ENCODE results near the gene ABHD12B. TPM values are rescaled to one million over a fixed set of nuclear protein-coding genes. Genes with fewer than 3 reads are reported as not detected.
A peak's percentile ranks its signal among the peaks of the same experiment; 100 is the strongest.

Gene ABHD12B
- total RNA-seq, 1 experiment from 2014 or later = 51.0 TPM

DNA sequence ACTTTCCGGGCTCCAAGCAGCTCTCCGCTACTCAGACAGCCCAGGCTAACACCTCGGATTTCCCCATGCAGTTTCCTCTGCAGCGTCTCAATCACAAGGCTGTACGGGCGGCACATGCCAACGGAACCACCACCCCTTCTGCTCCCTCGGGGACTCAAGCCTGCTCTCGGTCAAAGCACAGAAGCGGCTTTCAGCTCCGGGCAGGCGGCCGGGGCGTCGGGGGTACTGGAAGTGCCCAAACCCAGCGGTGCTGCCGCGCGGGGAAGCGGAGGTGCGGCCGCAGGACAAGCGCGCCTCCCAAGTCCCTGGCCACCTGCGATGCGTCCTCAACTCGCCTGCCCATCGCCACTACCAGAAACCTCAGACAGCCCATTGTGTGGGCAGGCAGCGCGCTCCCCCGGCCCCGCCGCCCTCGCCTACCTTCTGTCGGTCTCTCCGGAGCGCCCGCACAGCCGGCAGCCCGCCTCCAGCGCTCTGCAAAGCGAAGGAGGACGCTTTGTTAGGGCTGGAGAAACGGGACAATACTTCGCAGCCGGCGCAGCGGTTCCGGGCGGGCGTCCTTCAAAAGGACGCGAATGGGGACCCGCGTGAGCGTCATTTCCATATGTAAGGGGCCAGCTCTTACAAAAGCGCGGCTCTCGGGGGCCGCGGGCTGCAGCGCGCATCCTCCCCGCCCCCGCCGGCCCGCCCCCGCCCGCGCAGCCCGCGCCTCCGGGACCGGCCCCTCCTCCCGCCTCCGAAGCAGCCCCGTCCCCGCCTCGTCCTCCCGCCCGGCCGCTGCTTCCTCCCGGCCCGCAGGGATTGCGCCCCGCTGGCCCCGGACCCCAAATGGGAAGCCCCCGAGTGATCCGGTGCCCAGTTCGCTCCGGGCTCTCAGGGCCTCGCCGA lies 41.6 kb upstream of the ABHD12B start:
- Mint-ChIP-seq H3K9me3 (peaks cover 0 to 4% of the 10 kb centered on the region in 2 experiments; a peak in 1 of 5 replicates), H3K4me1 (peaks cover 32 to 34% of the 10 kb centered on the region in 2 experiments), H3K36me3 (ENCODE audit: insufficient read depth in 1 of 3, low read depth in 3 of 3) (peaks cover 2 to 10% (median 2%) of the 10 kb centered on the region in 3 experiments), H3K27ac (peak overlapping the region in 1 of 3 experiments; percentile 60; a peak in 1 of 7 replicates), H3K4me3 (peak overlapping the region; percentile 68 to 85), H3K27me3 (ENCODE audit: low read depth) (peaks cover 87% of the 10 kb centered on the region)
- no peak overlapping the region for H3K56ac ChIP-seq (ENCODE audit: insufficient read length, low read depth, low read length)
- no peak overlapping the region for H3K9ac ChIP-seq (ENCODE audit: extremely low read depth, insufficient read length, low read length)
- H3K27me3 ChIP-seq (ENCODE audit: insufficient read depth, low read length) = peaks cover 31% of the 10 kb centered on the region
- H3K23me2 ChIP-seq (ENCODE audit: insufficient read length, low read depth, low read length, poor library complexity, severe bottlenecking) = peaks cover 14% of the 10 kb centered on the region
- H3K27ac ChIP-seq (ENCODE audit: insufficient read length, low read depth, low read length) = no peak overlapping the region
- no peak overlapping the region for H2AK5ac ChIP-seq (ENCODE audit: insufficient read length, low read length)
- H3K79me2 ChIP-seq (ENCODE audit: insufficient read depth, low read length) = no peaks in the 10 kb centered on the region
- no peaks in the 10 kb centered on the region for H3K9me3 ChIP-seq (ENCODE audit: control insufficient read depth, low read depth, low read length)
- no peak overlapping the region for H3K23ac ChIP-seq (ENCODE audit: insufficient read length, low read depth, low read length)
- no peak overlapping the region for H3T11ph ChIP-seq (ENCODE audit: low read length)
- peak; percentile 81 for DNase-seq
- no peak overlapping the region for H4K5ac ChIP-seq (ENCODE audit: insufficient read length, low read depth, low read length)
- H3K79me1 ChIP-seq (ENCODE audit: insufficient read depth, low read depth, low read length, poor library complexity, severe bottlenecking) = no peaks in the 10 kb centered on the region
- H2BK15ac ChIP-seq (ENCODE audit: low read depth, low read length) = no peak overlapping the region
- no peak overlapping the region for H2BK5ac ChIP-seq (ENCODE audit: insufficient read length, low read length)
- no peak overlapping the region for H3K4ac ChIP-seq (ENCODE audit: low read depth, low read length)
- no peak overlapping the region for H3K18ac ChIP-seq (ENCODE audit: insufficient read length, low read depth, low read length)
- TF ChIP-seq, protein P1, sequence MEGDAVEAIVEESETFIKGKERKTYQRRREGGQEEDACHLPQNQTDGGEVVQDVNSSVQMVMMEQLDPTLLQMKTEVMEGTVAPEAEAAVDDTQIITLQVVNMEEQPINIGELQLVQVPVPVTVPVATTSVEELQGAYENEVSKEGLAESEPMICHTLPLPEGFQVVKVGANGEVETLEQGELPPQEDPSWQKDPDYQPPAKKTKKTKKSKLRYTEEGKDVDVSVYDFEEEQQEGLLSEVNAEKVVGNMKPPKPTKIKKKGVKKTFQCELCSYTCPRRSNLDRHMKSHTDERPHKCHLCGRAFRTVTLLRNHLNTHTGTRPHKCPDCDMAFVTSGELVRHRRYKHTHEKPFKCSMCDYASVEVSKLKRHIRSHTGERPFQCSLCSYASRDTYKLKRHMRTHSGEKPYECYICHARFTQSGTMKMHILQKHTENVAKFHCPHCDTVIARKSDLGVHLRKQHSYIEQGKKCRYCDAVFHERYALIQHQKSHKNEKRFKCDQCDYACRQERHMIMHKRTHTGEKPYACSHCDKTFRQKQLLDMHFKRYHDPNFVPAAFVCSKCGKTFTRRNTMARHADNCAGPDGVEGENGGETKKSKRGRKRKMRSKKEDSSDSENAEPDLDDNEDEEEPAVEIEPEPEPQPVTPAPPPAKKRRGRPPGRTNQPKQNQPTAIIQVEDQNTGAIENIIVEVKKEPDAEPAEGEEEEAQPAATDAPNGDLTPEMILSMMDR (conservative IDR thresholded peaks at IDR 0.05) = no peak
- H2BK120ac ChIP-seq (ENCODE audit: low read depth, low read length, poor library complexity, severe bottlenecking) = no peak overlapping the region
- H4K20me1 ChIP-seq (ENCODE audit: control insufficient read depth, insufficient read depth, insufficient read length) = no peaks in the 10 kb centered on the region
- H3K4me2 ChIP-seq (ENCODE audit: insufficient read depth, insufficient read length, low read length) = peak overlapping the region; percentile 81
- no peak overlapping the region for H4K91ac ChIP-seq (ENCODE audit: insufficient read length, low read depth, low read length)
- no CpG with 5 or more reads among the region's 93 CpGs for WGBS (ENCODE audit: extremely low coverage, insufficient read length, low lambda C conversion rate)
- H3K4me1 ChIP-seq (ENCODE audit: insufficient read depth, low read length) = no peaks in the 10 kb centered on the region
- H2BK12ac ChIP-seq (ENCODE audit: insufficient read length, low read depth, low read length) = no peak overlapping the region
- peak overlapping the region; percentile 70; the same call in 1 of the 2 replicates for H3K14ac ChIP-seq (ENCODE audit: insufficient read depth, low read length)
- no peak overlapping the region for H4K8ac ChIP-seq (replicated peaks; ENCODE audit: insufficient read length, low read depth, low read length)
- no peak overlapping the region for H2AFZ ChIP-seq (ENCODE audit: low read length)
- no peak overlapping the region for H2BK20ac ChIP-seq (ENCODE audit: low read depth, low read length, poor library complexity, severe bottlenecking)

All from H9 (cell line).